Keratinocyte (primary cell): Measurements from ENCODE around the gene LPCAT1. TPM values are rescaled to one million over a fixed set of nuclear protein-coding genes. Genes with fewer than 3 reads are reported as not detected.

ENCODE experiments used
- DNase-seq: peaks from one replicate; pipeline ENCODE4 v3.0.0-alpha.2; 2011; ENCODE audit warnings: low read depth, missing footprints, low spot score
- FAIRE-seq: peaks from 2 replicates; lab custom pipeline; 2011; peaks lifted over from hg19 to GRCh38; lab: Jason Lieb, UNC
- H2AFZ ChIP-seq: 2 replicates; pipeline ENCODE4 v1.6.0; 2012; ENCODE audit warnings: low read length, control low read depth, inconsistent platforms; ENCODE audit not compliant: control insufficient read depth
- H3K27ac ChIP-seq: 2 replicates; pipeline ENCODE4 v1.5.1; 2011; ENCODE audit warnings: low read length; ENCODE audit not compliant: control insufficient read depth, insufficient read depth
- H3K27me3 ChIP-seq: 3 replicates; pipeline ENCODE4 v1.6.0; 2011; ENCODE audit warnings: low read length; ENCODE audit not compliant: control insufficient read depth, insufficient read depth; ENCODE audit errors: extremely low read depth
- H3K36me3 ChIP-seq, 2 experiments: 2 replicates in 1 of 2; 3 replicates in 1 of 2; pipeline ENCODE4 v1.5.1; 2011; ENCODE audit warnings: low read length in 2 of 2, mild to moderate bottlenecking in 1 of 2; ENCODE audit not compliant: control insufficient read depth in 2 of 2, insufficient read depth in 2 of 2; ENCODE audit errors: extremely low read depth in 1 of 2
- H3K4me1 ChIP-seq: 3 replicates; pipeline ENCODE4 v1.5.1; 2011; ENCODE audit warnings: low read length; ENCODE audit not compliant: control insufficient read depth, insufficient read depth; ENCODE audit errors: extremely low read depth
- H3K4me2 ChIP-seq: 3 replicates; pipeline ENCODE4 v1.6.0; 2011; ENCODE audit warnings: low read depth, low read length; ENCODE audit not compliant: control insufficient read depth, insufficient read depth; ENCODE audit errors: extremely low read depth
- H3K4me3 ChIP-seq, 3 experiments: fragments of 200-600 bp in 1 of 3; sonication (generic) in 1 of 3; 2 replicates in 2 of 3; 3 replicates in 1 of 3; pipeline ENCODE4 v1.5.1; 2011 to 2016; ENCODE audit warnings: low read length in 3 of 3, mild to moderate bottlenecking in 3 of 3, control low read depth in 2 of 3, inconsistent platforms in 1 of 3, low read depth in 1 of 3, mixed read lengths in 1 of 3, mixed run types in 1 of 3, moderate library complexity in 1 of 3; ENCODE audit not compliant: control insufficient read depth in 2 of 3, insufficient read depth in 2 of 3; ENCODE audit errors: extremely low read depth in 1 of 3
- H3K79me2 ChIP-seq: 2 replicates; pipeline ENCODE4 v1.6.0; 2012; ENCODE audit warnings: low read length; ENCODE audit not compliant: control insufficient read depth, insufficient read depth
- H3K9ac ChIP-seq: 3 replicates; pipeline ENCODE4 v1.6.0; 2011; ENCODE audit warnings: low read length; ENCODE audit not compliant: control insufficient read depth, insufficient read depth; ENCODE audit errors: extremely low read depth
- H3K9me1 ChIP-seq: 3 replicates; pipeline ENCODE4 v1.6.0; 2011; ENCODE audit warnings: low read length; ENCODE audit not compliant: control insufficient read depth, insufficient read depth; ENCODE audit errors: extremely low read depth
- H3K9me3 ChIP-seq: 2 replicates; pipeline ENCODE4 v1.5.1; 2012; ENCODE audit warnings: low read depth, low read length; ENCODE audit not compliant: control insufficient read depth
- H4K20me1 ChIP-seq: 3 replicates; pipeline ENCODE4 v1.6.0; 2011; ENCODE audit warnings: low read length; ENCODE audit not compliant: control insufficient read depth, insufficient read depth; ENCODE audit errors: extremely low read depth
- CTCF ChIP-seq, 3 experiments: IDR thresholded peaks in 1 of 3; conservative IDR thresholded peaks in 1 of 3; optimal IDR thresholded peaks in 1 of 3; 2 replicates in 2 of 3; 3 replicates in 1 of 3; pipeline versions ENCODE3 to v1.5.1; 2011; ENCODE audit warnings: low read length in 3 of 3, mild to moderate bottlenecking in 3 of 3, moderate library complexity in 2 of 3, control low read depth in 1 of 3, inconsistent platforms in 1 of 3; ENCODE audit not compliant: insufficient read depth in 2 of 3; ENCODE audit errors: extremely low read depth in 1 of 3
- EZH2 ChIP-seq: IDR thresholded peaks from one replicate; pipeline ENCODE4 v1.6.1; 2012; ENCODE audit warnings: inconsistent platforms, mild to moderate bottlenecking, low read length, moderate library complexity
- dilution Hi-C: fragments of 300-500 bp; cut with MboI; formaldehyde crosslinking; loops from one replicate; pipeline ENCODE4 v1.7.0; 2020; ENCODE audit warnings: low sequenced_read_pairs; ENCODE audit not compliant: extremely low pct_ligation_motif_present
- polyA plus RNA-seq, 5 experiments: library from polyadenylated mRNA; depleted of rRNA in 3 of 5; stranded (reverse) in 3 of 5; stranded (forward) in 1 of 5; unstranded in 1 of 5; fragments of >200 nt; gene quantifications; 1 replicate in 1 of 5; 2 replicates in 3 of 5; 3 replicates in 1 of 5; pipeline versions ENCODE4 v1.2.1 to v1.2.3, GENCODE V29; 2011 to 2012; ENCODE audit warnings: missing spikeins in 2 of 5, low read depth in 1 of 5, low replicate concordance in 1 of 5

Gene LPCAT1
- polyA plus RNA-seq, 1 donor (not counting 4 experiments of a cell fraction or from before 2014, with no cell fraction given) = 32.9 TPM

GRCh38 chr5:1473746-1474145 lies 50.0 kb downstream of the LPCAT1 start:
- no peak overlapping the region for H3K9ac ChIP-seq
- H4K20me1 ChIP-seq = no peaks in the 10 kb centered on the region
- dilution Hi-C loops = no loop called here
- H3K27ac ChIP-seq = no peak overlapping the region
- H3K9me1 ChIP-seq = no peaks in the 10 kb centered on the region
- no peaks in the 10 kb centered on the region for H3K79me2 ChIP-seq
- H3K27me3 ChIP-seq = no peaks in the 10 kb centered on the region
- no peak for DNase-seq
- no peak overlapping the region for H3K4me3 ChIP-seq
- no peak overlapping the region for H2AFZ ChIP-seq
- peaks cover 11 to 25% of the 10 kb centered on the region in 2 experiments for H3K36me3 ChIP-seq
- no peak for FAIRE-seq
- H3K4me2 ChIP-seq = no peak overlapping the region
- H3K9me3 ChIP-seq = no peaks in the 10 kb centered on the region
- H3K4me1 ChIP-seq = peaks cover 5% of the 10 kb centered on the region
- TF ChIP-seq CTCF (optimal IDR thresholded peaks at IDR 0.05 in 1 of 3, IDR thresholded peaks at IDR 0.05 in 1 of 3, conservative IDR thresholded peaks at IDR 0.05 in 1 of 3; ENCODE audit: extremely low read depth in 1 of 3, insufficient read depth in 2 of 3, low read length in 3 of 3) (no peak), EZH2 (no peak)

- Histone ChIP-seq H2AFZ (no peak overlapping the region), H3K36me3 (peaks cover 11 to 25% of the 10 kb centered on the region in 2 experiments), H3K27me3 (no peaks in the 10 kb centered on the region), H3K27ac (no peak overlapping the region), H3K79me2 (no peaks in the 10 kb centered on the region), H3K4me2 (no peak overlapping the region), H3K9ac (no peak overlapping the region), H3K4me1 (peaks cover 5% of the 10 kb centered on the region), H3K9me1 (no peaks in the 10 kb centered on the region), H3K9me3 (no peaks in the 10 kb centered on the region), H4K20me1 (no peaks in the 10 kb centered on the region), H3K4me3 (no peak overlapping the region)
- DNase-seq (no peak), FAIRE-seq (no peak)
- dilution Hi-C loops = no loop called here
- TF ChIP-seq CTCF (optimal IDR thresholded peaks at IDR 0.05 in 1 of 3, IDR thresholded peaks at IDR 0.05 in 1 of 3, conservative IDR thresholded peaks at IDR 0.05 in 1 of 3; ENCODE audit: extremely low read depth in 1 of 3, insufficient read depth in 2 of 3, low read length in 3 of 3) (no peak), EZH2 (no peak)
Measured at GRCh38 chr5:1472964-1473628, 50.7 kb downstream of the LPCAT1 start.
